Superior temporal gyrus (tissue), 1 donor: ENCODE data around the gene RARB.

Experiments used
- DNase-seq: peaks from one replicate; pipeline ENCODE4 v3.0.0-alpha.2; 2016; ENCODE audit errors: extremely low spot score

RARB gene

GRCh38 chr3:25427942-25428788 lies at the start of gene RARB:
TSS of gene RARB (plus strand) at chr3:25428263. CDS start at chr3:25428732, 469 bp downstream.
- DNase-seq: peak; percentile 78

GRCh38 chr3:25378786-25379311 lies 49.2 kb upstream of the RARB start:
- no peak for DNase-seq

- DNase-seq: no peak
Observed at GRCh38 chr3:25380222-25380739, 47.8 kb upstream of the RARB start.

- DNase-seq: no peak
Observed at GRCh38 chr3:25381083-25381482, 47.0 kb upstream of the RARB start.

GRCh38 chr3:25384471-25384870 lies 43.6 kb upstream of the RARB start:
- no peak for DNase-seq

GRCh38 chr3:25385807-25386460 lies 42.1 kb upstream of the RARB start:
- no peak for DNase-seq

GRCh38 chr3:25386686-25387255 lies 41.3 kb upstream of the RARB start:
- DNase-seq: no peak

GRCh38 chr3:25390605-25391004 lies 37.5 kb upstream of the RARB start:
- no peak for DNase-seq

- no peak for DNase-seq
Observed at GRCh38 chr3:25396251-25396650, 31.8 kb upstream of the RARB start.

- no peak for DNase-seq
Observed at GRCh38 chr3:25396686-25397085, 31.4 kb upstream of the RARB start.

GRCh38 chr3:25397150-25397549 lies 30.9 kb upstream of the RARB start:
- DNase-seq: no peak

- DNase-seq: no peak
Observed at GRCh38 chr3:25400587-25400986, 27.5 kb upstream of the RARB start.

GRCh38 chr3:25403968-25404367 lies 24.1 kb upstream of the RARB start:
- no peak for DNase-seq

GRCh38 chr3:25404569-25404968 lies 23.5 kb upstream of the RARB start:
- DNase-seq: no peak

- DNase-seq: no peak
Observed at GRCh38 chr3:25405335-25405734, 22.7 kb upstream of the RARB start.

GRCh38 chr3:25410703-25411102 lies 17.4 kb upstream of the RARB start:
- no peak for DNase-seq

- no peak for DNase-seq
Observed at GRCh38 chr3:25412269-25412668, 15.8 kb upstream of the RARB start.

- DNase-seq: no peak
Observed at GRCh38 chr3:25416176-25416575, 11.9 kb upstream of the RARB start.

GRCh38 chr3:25418596-25418995 lies 9.5 kb upstream of the RARB start:
- no peak for DNase-seq

GRCh38 chr3:25419251-25419650 lies 8.8 kb upstream of the RARB start:
- no peak for DNase-seq

GRCh38 chr3:25420147-25420546 lies 7.9 kb upstream of the RARB start:
- no peak for DNase-seq

GRCh38 chr3:25420885-25421284 lies 7.2 kb upstream of the RARB start:
- no peak for DNase-seq
